GM13977 (cell line): ENCODE results near the gene MISP.

ENCODE experiments used
- DNase-seq: peaks from one replicate; pipeline ENCODE4 v3.0.0; 2012; ENCODE audit warnings: low spot score
- CTCF ChIP-seq: IDR thresholded peaks from 2 replicates; pipeline ENCODE4 v1.5.1; 2012; ENCODE audit warnings: mild to moderate bottlenecking, control low read depth; ENCODE audit not compliant: insufficient read depth; ENCODE audit errors: extremely low read depth, missing control alignments
- in situ Hi-C: fragments of 300-500 bp; cut with MboI; formaldehyde crosslinking; loops from one replicate; pipeline ENCODE4 v1.12.0; 2022; ENCODE audit warnings: low sequenced_read_pairs, low pct_unique_long_range_greater_than_20kb, mixed read lengths, inconsistent platforms; ENCODE audit not compliant: unreplicated experiment

MISP gene

GRCh38 chr19:813219-814151 lies 62.6 kb downstream of the MISP start:
- DNase-seq, result peak; percentile 54
- in situ Hi-C loops, result no loop called here
- no peak for TF ChIP-seq CTCF
